Measurements from ENCODE around the gene ASB11.
"Not testable (repeated sequence)": the region's sequence is repeated elsewhere in the genome, so short reads cannot be mapped to it uniquely, and the experiment has no call there.

ASB11 gene

DNA sequence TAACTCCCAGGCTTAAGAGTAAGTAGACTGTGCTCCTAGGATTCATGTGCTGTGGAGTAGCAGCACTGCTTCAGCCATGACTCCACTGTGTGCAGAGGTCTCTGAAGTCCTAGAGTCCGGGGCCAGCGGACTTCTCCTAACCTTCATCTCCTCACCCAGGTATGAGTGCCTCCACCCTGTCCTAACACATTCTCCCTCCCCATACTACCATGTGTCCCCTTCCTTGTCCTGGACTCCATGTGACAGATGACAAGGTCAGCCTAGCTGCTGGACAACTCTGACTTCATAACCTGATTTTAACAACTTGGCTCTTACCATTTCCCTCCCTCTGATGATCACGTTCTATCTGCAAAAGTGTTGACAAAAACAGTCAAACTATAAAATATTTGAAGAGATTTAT lies 16.7 kb downstream of the ASB11 start:
- H3K4me3 ChIP-seq (ENCODE audit: control insufficient read depth, low read depth, low read length): no peak overlapping the region

DNA sequence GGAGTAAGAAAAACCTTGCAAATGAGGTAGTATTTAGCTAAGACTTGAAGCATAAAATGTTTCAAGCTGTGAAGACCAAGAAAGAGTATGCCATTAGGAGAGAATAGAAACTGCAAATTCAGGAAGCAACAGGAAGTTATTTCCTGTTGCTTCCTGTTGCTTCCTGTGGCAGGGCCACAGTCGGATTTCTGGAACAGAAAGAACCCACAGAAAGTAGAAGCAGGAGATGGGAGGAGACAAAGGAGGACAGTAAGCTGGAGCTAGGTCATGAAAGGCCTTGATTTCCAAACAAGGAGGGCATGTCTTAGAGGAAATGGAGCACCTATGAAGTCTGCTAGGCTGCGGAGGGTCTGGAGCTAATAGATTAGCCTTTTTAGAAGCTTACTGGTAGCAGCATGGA lies 17.2 kb downstream of the ASB11 start:
- TF ChIP-seq, protein P1, sequence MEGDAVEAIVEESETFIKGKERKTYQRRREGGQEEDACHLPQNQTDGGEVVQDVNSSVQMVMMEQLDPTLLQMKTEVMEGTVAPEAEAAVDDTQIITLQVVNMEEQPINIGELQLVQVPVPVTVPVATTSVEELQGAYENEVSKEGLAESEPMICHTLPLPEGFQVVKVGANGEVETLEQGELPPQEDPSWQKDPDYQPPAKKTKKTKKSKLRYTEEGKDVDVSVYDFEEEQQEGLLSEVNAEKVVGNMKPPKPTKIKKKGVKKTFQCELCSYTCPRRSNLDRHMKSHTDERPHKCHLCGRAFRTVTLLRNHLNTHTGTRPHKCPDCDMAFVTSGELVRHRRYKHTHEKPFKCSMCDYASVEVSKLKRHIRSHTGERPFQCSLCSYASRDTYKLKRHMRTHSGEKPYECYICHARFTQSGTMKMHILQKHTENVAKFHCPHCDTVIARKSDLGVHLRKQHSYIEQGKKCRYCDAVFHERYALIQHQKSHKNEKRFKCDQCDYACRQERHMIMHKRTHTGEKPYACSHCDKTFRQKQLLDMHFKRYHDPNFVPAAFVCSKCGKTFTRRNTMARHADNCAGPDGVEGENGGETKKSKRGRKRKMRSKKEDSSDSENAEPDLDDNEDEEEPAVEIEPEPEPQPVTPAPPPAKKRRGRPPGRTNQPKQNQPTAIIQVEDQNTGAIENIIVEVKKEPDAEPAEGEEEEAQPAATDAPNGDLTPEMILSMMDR (IDR thresholded peaks at IDR 0.05; ENCODE audit: control insufficient read depth, insufficient read depth, low read depth, low read length, missing control alignments): no peak
- DNase-seq (ENCODE audit: low read depth): no peak
- no peak overlapping the region for H3K4me3 ChIP-seq (ENCODE audit: control insufficient read depth, low read depth, low read length)

More for the DNA sequence above, 16.7 kb downstream of the ASB11 start:
- TF ChIP-seq, protein P1 (IDR thresholded peaks at IDR 0.05; ENCODE audit: control insufficient read depth, insufficient read depth, low read depth, low read length, missing control alignments): no peak
- DNase-seq (ENCODE audit: low read depth): no peak

DNA sequence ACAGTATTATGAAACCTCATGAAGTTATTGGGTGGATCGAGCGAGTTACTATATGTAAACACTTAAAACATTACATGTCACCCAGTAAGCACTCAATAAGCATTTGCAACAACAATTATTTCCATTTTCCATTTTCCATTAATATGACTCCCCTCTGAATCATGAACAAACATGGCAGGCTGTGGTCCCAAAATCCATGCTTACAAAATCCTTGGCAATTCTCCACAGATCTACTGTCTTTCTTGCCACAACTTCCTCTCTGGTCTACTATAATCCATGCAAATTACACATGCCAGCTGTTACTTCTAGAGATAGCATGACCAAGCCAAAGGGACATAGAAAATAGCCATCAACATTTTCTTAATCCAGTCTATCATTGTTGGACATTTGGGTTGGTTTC lies 22.0 kb downstream of the ASB11 start:
- H3K4me3 ChIP-seq (ENCODE audit: control insufficient read depth, low read depth, low read length): no peak overlapping the region
- DNase-seq (ENCODE audit: low read depth): no peak
- TF ChIP-seq, protein P1 (IDR thresholded peaks at IDR 0.05; ENCODE audit: control insufficient read depth, insufficient read depth, low read depth, low read length, missing control alignments): no peak

DNA sequence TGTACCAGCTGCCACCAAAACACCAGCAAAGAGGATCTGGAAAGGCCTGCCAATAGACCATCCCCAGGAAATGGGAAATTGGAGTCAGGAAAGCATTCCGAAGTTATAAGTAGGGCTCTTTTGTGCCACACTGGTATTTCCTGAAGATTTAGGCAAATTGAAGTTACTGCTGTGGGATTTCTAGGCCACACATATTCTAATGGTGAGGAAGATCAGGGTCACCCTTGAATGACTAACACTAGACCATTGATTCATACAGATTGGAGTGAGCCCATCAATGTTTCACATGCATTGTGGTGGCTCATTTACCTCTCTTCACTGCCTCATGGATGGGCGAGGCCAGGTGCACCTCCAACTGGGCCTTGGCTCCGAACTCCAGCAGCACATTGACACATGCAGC lies 22.6 kb downstream of the ASB11 start:
- no peak overlapping the region for H3K4me3 ChIP-seq (ENCODE audit: control insufficient read depth, low read depth, low read length)
- TF ChIP-seq, protein P1 (IDR thresholded peaks at IDR 0.05; ENCODE audit: control insufficient read depth, insufficient read depth, low read depth, low read length, missing control alignments): no peak
- DNase-seq (ENCODE audit: low read depth): no peak

DNA sequence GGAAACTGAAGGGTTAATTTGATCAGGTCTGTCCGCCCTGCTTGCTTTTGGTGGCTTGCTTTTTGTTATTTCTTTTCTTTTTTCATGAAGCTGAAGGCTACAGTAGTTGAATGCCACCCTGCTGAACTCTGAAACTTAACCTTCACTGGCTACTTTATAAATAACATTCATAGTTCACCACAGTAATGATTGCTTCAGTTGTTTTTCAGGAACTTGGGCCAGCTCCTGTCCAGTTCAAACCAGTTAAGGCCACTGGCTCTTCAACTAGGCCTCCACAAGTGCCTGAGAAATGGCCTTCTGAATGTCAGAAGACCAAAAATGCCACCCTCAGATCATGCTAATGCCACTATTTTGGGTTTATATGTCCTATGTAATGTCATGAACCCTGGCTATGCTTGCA lies 37.8 kb downstream of the ASB11 start:
- no peak for DNase-seq (ENCODE audit: low read depth)
- no peak overlapping the region for H3K4me3 ChIP-seq (ENCODE audit: control insufficient read depth, low read depth, low read length)
- TF ChIP-seq, protein P1 (IDR thresholded peaks at IDR 0.05; ENCODE audit: control insufficient read depth, insufficient read depth, low read depth, low read length, missing control alignments): no peak

DNA sequence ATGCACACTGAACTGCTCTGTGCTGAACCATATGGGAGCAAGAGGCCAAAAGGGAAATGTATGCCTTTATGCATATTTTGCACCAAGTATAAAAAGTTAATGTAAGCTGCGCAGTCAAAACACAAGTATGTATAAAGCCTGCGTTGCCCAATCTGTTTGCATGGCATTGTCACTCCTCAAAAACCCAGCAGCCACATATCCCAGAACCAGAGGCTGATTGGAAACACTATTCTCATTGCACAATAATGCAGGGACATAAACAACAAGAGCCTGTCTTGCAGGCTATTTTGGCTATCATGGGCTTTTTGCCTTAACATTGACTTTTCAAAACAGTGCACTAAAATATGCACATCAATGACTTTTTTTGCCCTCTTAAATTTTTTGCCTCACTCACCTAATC lies 40.5 kb downstream of the ASB11 start:
- no peak for DNase-seq (ENCODE audit: low read depth)
- TF ChIP-seq, protein P1 (IDR thresholded peaks at IDR 0.05; ENCODE audit: control insufficient read depth, insufficient read depth, low read depth, low read length, missing control alignments): no peak
- H3K4me3 ChIP-seq (ENCODE audit: control insufficient read depth, low read depth, low read length): no peak overlapping the region

DNA sequence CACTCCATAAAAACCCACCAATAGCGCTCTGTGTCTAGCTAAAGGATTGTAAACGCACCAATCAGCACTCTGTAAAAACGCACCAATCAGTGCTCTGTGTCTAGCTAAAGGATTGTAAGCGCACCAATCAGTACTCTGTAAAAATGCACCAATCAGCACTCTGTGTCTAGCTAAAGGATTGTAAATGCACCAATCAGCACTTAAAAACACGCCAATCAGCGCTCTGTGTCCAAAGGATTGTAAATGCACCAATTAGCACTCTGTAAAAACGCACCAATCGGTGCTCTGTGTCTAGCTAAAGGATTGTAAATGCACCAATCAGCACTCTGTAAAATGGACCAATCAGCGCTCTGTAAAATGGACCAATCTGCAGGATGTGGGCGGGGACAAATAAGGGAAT lies 42.2 kb downstream of the ASB11 start:
- H3K4me3 ChIP-seq (ENCODE audit: control insufficient read depth, low read depth, low read length); DNase-seq (ENCODE audit: low read depth): not testable (repeated sequence)

Data from AG09309 (cell line).